Mesenchymal stem cell (in vitro differentiated cells and primary cell): ENCODE data around the gene DAP.

Experiments
- DNase-seq: peaks from one replicate; pipeline ENCODE4 v3.0.0-alpha.2; 2013
- H2AFZ ChIP-seq: one replicate; pipeline ENCODE4 v1.6.1; 2013; ENCODE audit warnings: low read depth, mild to moderate bottlenecking, control low read depth, inconsistent platforms, low read length, moderate library complexity
- H2AK5ac ChIP-seq: 2 replicates; pipeline ENCODE4 v1.6.1; 2013; ENCODE audit warnings: low read length, moderate library complexity, mild to moderate bottlenecking, inconsistent platforms; ENCODE audit not compliant: severe bottlenecking
- H2BK120ac ChIP-seq: one replicate; pipeline ENCODE4 v1.6.1; 2013; ENCODE audit warnings: low read depth, mild to moderate bottlenecking, inconsistent platforms, low read length, moderate library complexity
- H2BK12ac ChIP-seq, 2 experiments: one replicate each; pipeline ENCODE4 v1.6.1; 2013; ENCODE audit warnings: inconsistent platforms in 2 of 2, low read length in 2 of 2, mild to moderate bottlenecking in 2 of 2, moderate library complexity in 2 of 2, control low read depth in 1 of 2
- H2BK15ac ChIP-seq: one replicate; pipeline ENCODE4 v1.6.1; 2013; ENCODE audit warnings: mild to moderate bottlenecking, low read depth, inconsistent platforms; ENCODE audit not compliant: poor library complexity, severe bottlenecking
- H2BK5ac ChIP-seq: 2 replicates; pipeline ENCODE4 v1.6.1; 2013; ENCODE audit warnings: low read depth, mild to moderate bottlenecking, low read length, control low read depth, inconsistent platforms; ENCODE audit not compliant: poor library complexity, severe bottlenecking
- H3K14ac ChIP-seq, 2 experiments: one replicate each; pipeline ENCODE4 v1.6.1; 2013; ENCODE audit warnings: inconsistent platforms in 2 of 2, low read length in 2 of 2, control low read depth in 1 of 2, mild to moderate bottlenecking in 1 of 2, moderate library complexity in 1 of 2
- H3K18ac ChIP-seq, 2 experiments: one replicate each; pipeline ENCODE4 v1.6.1; 2013; ENCODE audit warnings: inconsistent platforms in 2 of 2, low read length in 2 of 2, control low read depth in 1 of 2, low read depth in 1 of 2, mild to moderate bottlenecking in 1 of 2
- H3K23ac ChIP-seq, 2 experiments: one replicate each; pipeline ENCODE4 v1.6.1; 2013; ENCODE audit warnings: inconsistent platforms in 2 of 2, low read length in 2 of 2, mild to moderate bottlenecking in 2 of 2, moderate library complexity in 2 of 2, control low read depth in 1 of 2
- H3K27ac ChIP-seq: 2 replicates; pipeline ENCODE4 v1.5.1; 2013; ENCODE audit warnings: mild to moderate bottlenecking, moderate library complexity, low read length, control low read depth, inconsistent platforms; ENCODE audit not compliant: poor library complexity, severe bottlenecking
- H3K27me3 ChIP-seq, 2 experiments: 2 replicates each; pipeline versions ENCODE4 v1.6.1 to v1.7.0; 2013; ENCODE audit warnings: low read length in 2 of 2, mild to moderate bottlenecking in 2 of 2, moderate library complexity in 2 of 2, control low read depth in 1 of 2, inconsistent platforms in 1 of 2; ENCODE audit not compliant: control insufficient read depth in 1 of 2, insufficient read depth in 1 of 2
- H3K36me3 ChIP-seq, 2 experiments: 2 replicates each; pipeline versions ENCODE4 v1.6.1 to v1.7.0; 2013; ENCODE audit warnings: low read length in 2 of 2, control low read depth in 1 of 2, inconsistent platforms in 1 of 2, low read depth in 1 of 2, mild to moderate bottlenecking in 1 of 2; ENCODE audit not compliant: insufficient read depth in 2 of 2, control insufficient read depth in 1 of 2
- H3K4ac ChIP-seq, 2 experiments: one replicate each; pipeline ENCODE4 v1.6.1; 2013; ENCODE audit warnings: inconsistent platforms in 2 of 2, low read length in 2 of 2, mild to moderate bottlenecking in 2 of 2, moderate library complexity in 2 of 2, control low read depth in 1 of 2, low read depth in 1 of 2
- H3K4me1 ChIP-seq: 2 replicates; pipeline ENCODE4 v1.6.1; 2013; ENCODE audit warnings: low read depth, low read length, control low read depth; ENCODE audit not compliant: control insufficient read depth, insufficient read depth
- H3K4me2 ChIP-seq: 2 replicates; pipeline ENCODE4 v1.6.1; 2013; ENCODE audit warnings: low read length, mild to moderate bottlenecking, inconsistent platforms; ENCODE audit not compliant: poor library complexity, severe bottlenecking
- H3K4me3 ChIP-seq, 2 experiments: 2 replicates each; pipeline versions ENCODE4 v1.5.1 to v1.7.0; 2013; ENCODE audit warnings: low read length in 2 of 2, mild to moderate bottlenecking in 2 of 2, control low read depth in 1 of 2, low read depth in 1 of 2; ENCODE audit not compliant: insufficient read depth in 1 of 2
- H3K79me1 ChIP-seq: replicated peaks from 2 replicates; pipeline ENCODE4 v1.6.1; 2013; ENCODE audit warnings: mild to moderate bottlenecking, control low read depth, low read length, inconsistent platforms; ENCODE audit not compliant: poor library complexity, severe bottlenecking
- H3K9ac ChIP-seq: 2 replicates; pipeline ENCODE4 v1.7.0; 2013; ENCODE audit warnings: mild to moderate bottlenecking, low read length, moderate library complexity
- H3K9me3 ChIP-seq: 2 replicates; pipeline ENCODE4 v1.7.0; 2013; ENCODE audit warnings: mild to moderate bottlenecking, low read length; ENCODE audit not compliant: control insufficient read depth
- H4K8ac ChIP-seq: one replicate; pipeline ENCODE4 v1.6.1; 2013; ENCODE audit warnings: inconsistent platforms, mild to moderate bottlenecking, low read length, moderate library complexity
- H4K91ac ChIP-seq: one replicate; pipeline ENCODE4 v1.6.1; 2013; ENCODE audit warnings: mild to moderate bottlenecking, low read length, inconsistent platforms
- WGBS: methylation state at CpG from one replicate; pipeline ENCODE4 v1.1.7; 2013; ENCODE audit warnings: mixed read lengths; 5-methylcytosine and 5-hydroxymethylcytosine counted together

The DAP gene

GRCh38 chr5:10772901-10773585 is 12.0 kb upstream of the DAP start:
- H3K27me3 ChIP-seq: peaks cover 0 to 2% of the 10 kb centered on the region in 2 experiments
- no peak overlapping the region for H4K91ac ChIP-seq
- no peaks in the 10 kb centered on the region for H3K9me3 ChIP-seq
- H3K4me1 ChIP-seq: no peaks in the 10 kb centered on the region
- H3K14ac ChIP-seq: no peak overlapping the region
- H2AK5ac ChIP-seq: no peak overlapping the region
- H3K18ac ChIP-seq: no peak overlapping the region
- no peak for DNase-seq
- no peak overlapping the region for H3K27ac ChIP-seq
- H3K4ac ChIP-seq: no peak overlapping the region
- no peaks in the 10 kb centered on the region for H3K79me1 ChIP-seq
- H2BK120ac ChIP-seq: no peak overlapping the region
- H3K4me3 ChIP-seq: no peak overlapping the region
- no peak overlapping the region for H2AFZ ChIP-seq
- H4K8ac ChIP-seq: no peak overlapping the region
- H2BK5ac ChIP-seq: no peak overlapping the region
- no peak overlapping the region for H2BK15ac ChIP-seq
- WGBS: 91% methylated on average over 5 of the region's 7 CpGs
- H3K36me3 ChIP-seq: no peaks in the 10 kb centered on the region
- no peak overlapping the region for H3K9ac ChIP-seq
- H3K23ac ChIP-seq: no peak overlapping the region
- H3K4me2 ChIP-seq: no peak overlapping the region
- H2BK12ac ChIP-seq: no peak overlapping the region

DNA sequence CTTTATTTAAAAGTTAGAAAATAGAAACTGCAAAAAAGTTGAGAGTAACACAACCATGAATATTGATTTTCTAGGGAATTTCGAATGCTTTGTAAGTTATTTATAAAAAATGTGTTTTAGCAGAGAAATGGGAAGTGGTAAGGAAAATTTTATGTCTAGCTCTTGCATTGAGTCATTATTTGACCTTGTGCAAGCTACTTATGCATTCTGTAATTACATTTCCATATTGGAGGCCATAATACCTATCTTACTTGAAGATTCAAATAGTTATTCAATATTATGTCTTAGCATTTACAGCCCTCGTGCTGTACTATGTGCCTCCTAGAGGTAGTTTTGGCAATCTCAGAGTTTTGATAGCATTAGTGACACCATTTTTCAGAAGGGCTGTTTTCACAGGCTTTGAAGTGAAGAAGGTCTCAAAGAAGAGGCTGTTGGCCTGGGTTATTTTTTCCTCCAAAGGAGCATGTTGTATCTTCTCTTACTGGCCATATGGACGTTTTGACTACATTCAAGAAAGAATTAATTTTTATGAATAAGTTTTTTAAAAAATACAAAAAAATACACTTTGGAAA is 7.4 kb upstream of the DAP start:
- Histone ChIP-seq H2AK5ac (no peak overlapping the region), H3K23ac (no peak overlapping the region), H3K36me3 (no peaks in the 10 kb centered on the region), H4K8ac (no peak overlapping the region), H2BK120ac (no peak overlapping the region), H3K9me3 (no peaks in the 10 kb centered on the region), H3K4me3 (no peak overlapping the region), H3K4ac (no peak overlapping the region), H3K4me1 (no peaks in the 10 kb centered on the region), H3K27me3 (peaks cover 0 to 2% of the 10 kb centered on the region in 2 experiments), H3K18ac (no peak overlapping the region), H2BK12ac (no peak overlapping the region), H2BK15ac (no peak overlapping the region), H2BK5ac (no peak overlapping the region), H2AFZ (no peak overlapping the region), H3K4me2 (no peak overlapping the region), H3K9ac (no peak overlapping the region), H3K14ac (no peak overlapping the region), H3K79me1 (no peaks in the 10 kb centered on the region), H3K27ac (no peak overlapping the region), H4K91ac (no peak overlapping the region)
- 96% methylated on average over 2 of the region's 3 CpGs for WGBS
- DNase-seq: no peak

- peaks cover 0 to 5% of the 10 kb centered on the region in 2 experiments for H3K36me3 ChIP-seq
- H2AK5ac ChIP-seq: no peak overlapping the region
- no peak overlapping the region for H4K91ac ChIP-seq
- H2AFZ ChIP-seq: no peak overlapping the region
- H2BK120ac ChIP-seq: no peak overlapping the region
- H3K9me3 ChIP-seq: no peaks in the 10 kb centered on the region
- H3K79me1 ChIP-seq: no peaks in the 10 kb centered on the region
- no peak overlapping the region for H3K23ac ChIP-seq
- H2BK5ac ChIP-seq: no peak overlapping the region
- peaks cover 10% of the 10 kb centered on the region for H3K4me1 ChIP-seq
- no peaks in the 10 kb centered on the region for H3K27me3 ChIP-seq
- H3K4ac ChIP-seq: no peak overlapping the region
- no peak overlapping the region for H4K8ac ChIP-seq
- no peak overlapping the region for H3K14ac ChIP-seq
- H3K27ac ChIP-seq: no peak overlapping the region
- H2BK15ac ChIP-seq: no peak overlapping the region
- H3K18ac ChIP-seq: peak overlapping the region in 1 of 2 experiments; percentile 45
- WGBS: 75% methylated on average over 9 of the region's 10 CpGs
- H3K4me3 ChIP-seq: no peak overlapping the region
- no peak overlapping the region for H3K9ac ChIP-seq
- DNase-seq: no peak
- no peak overlapping the region for H2BK12ac ChIP-seq
- H3K4me2 ChIP-seq: no peak overlapping the region
Observed at GRCh38 chr5:10762776-10763500, 1.9 kb upstream of the DAP start.
